Breast epithelium (tissue), 4 donors: ENCODE results near the gene KRTAP6-1. TPM values are rescaled to one million over a fixed set of nuclear protein-coding genes. Genes with fewer than 3 reads are reported as not detected.

Experiments used
- DNase-seq, 2 donors: peaks; one replicate each; pipeline ENCODE4 v3.0.0-alpha.2; 2019; ENCODE audit warnings: low spot score in 2 of 2
- H3K27ac ChIP-seq, 2 donors: fragments of 200-600 bp; sonication (generic) in 1 of 2; one replicate each; pipeline ENCODE4 v1.5.1; 2016 to 2019; ENCODE audit warnings: mild to moderate bottlenecking in 1 of 2
- H3K27me3 ChIP-seq, 2 donors: fragments of 200-600 bp; sonication (generic) in 1 of 2; one replicate each; pipeline versions ENCODE4 v1.5.1 to v1.6.0; 2017 to 2019; ENCODE audit warnings: control low read depth in 1 of 2, mild to moderate bottlenecking in 1 of 2
- H3K36me3 ChIP-seq: fragments of 200-600 bp; one replicate; pipeline ENCODE4 v1.5.1; 2019
- H3K4me1 ChIP-seq, 2 donors: fragments of 200-600 bp; sonication (generic); one replicate each; pipeline ENCODE4 v1.5.1; 2016 to 2019; ENCODE audit warnings: control low read depth in 1 of 2
- H3K4me3 ChIP-seq, 3 donors: fragments of 200-600 bp; sonication (generic); 1 replicate in 2 of 3; 2 replicates in 1 of 3; pipeline ENCODE4 v1.5.1; 2016 to 2019; ENCODE audit warnings: mild to moderate bottlenecking in 3 of 3, moderate library complexity in 2 of 3
- H3K9me3 ChIP-seq, 2 donors: fragments of 200-600 bp; sonication (generic) in 1 of 2; one replicate each; pipeline ENCODE4 v1.5.1; 2016 to 2019; ENCODE audit warnings: control low read depth in 1 of 2
- CTCF ChIP-seq, 3 donors: fragments of 450-650 bp; IDR thresholded peaks; one replicate each; pipeline ENCODE4 v1.5.1; 2016 to 2017; ENCODE audit warnings: antibody characterized with exemption in 3 of 3, mild to moderate bottlenecking in 3 of 3, moderate library complexity in 3 of 3
- POLR2A ChIP-seq: fragments of 450-650 bp; IDR thresholded peaks from one replicate; pipeline ENCODE4 v1.6.1; 2016; ENCODE audit warnings: antibody characterized with exemption, mild to moderate bottlenecking, moderate library complexity
- POLR2AphosphoS5 ChIP-seq, 3 donors: sonication (generic); formaldehyde crosslinking; IDR thresholded peaks; one replicate each; pipeline ENCODE4 v1.6.1; 2017; ENCODE audit warnings: antibody characterized with exemption in 3 of 3
- intact Hi-C: fragments of 100-400 bp; cut with DNase I; formaldehyde crosslinking; loops from one replicate; pipeline ENCODE4 v1.15.1; 2023; ENCODE audit warnings: low total_unique reads
- total RNA-seq, 3 donors: library from RNA; depleted of rRNA; stranded (reverse); fragments of >200 nt; gene quantifications; one replicate each; pipeline ENCODE4 v1.1.0, GENCODE V29; 2016

The KRTAP6-1 gene
- total RNA-seq, 3 donors from 2014 or later: not detected

DNA sequence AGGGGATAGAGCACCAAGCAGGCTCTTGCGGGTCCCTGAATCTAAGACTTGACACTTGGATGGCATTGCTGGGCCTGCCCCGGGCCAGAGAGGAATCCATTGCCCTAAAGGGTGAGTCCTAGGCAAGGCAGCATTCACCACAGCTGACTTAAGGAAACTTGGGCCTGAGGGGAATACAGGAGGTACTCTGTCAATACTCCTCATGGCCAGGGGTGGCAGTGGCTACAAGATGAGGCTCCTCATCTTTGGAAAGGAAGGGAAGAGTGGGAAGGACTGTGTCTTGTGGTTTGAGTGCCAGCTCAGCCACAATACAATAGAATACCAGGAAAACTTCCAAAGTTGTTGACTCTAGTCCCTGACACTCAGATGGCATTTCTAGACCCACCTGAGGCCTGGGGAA, 7.8 kb downstream of the KRTAP6-1 start:
- Histone ChIP-seq H3K36me3 (no peaks in the 10 kb centered on the region), H3K27ac (no peak overlapping the region), H3K4me3 (no peak overlapping the region), H3K9me3 (no peaks in the 10 kb centered on the region), H3K4me1 (no peaks in the 10 kb centered on the region), H3K27me3 (no peaks in the 10 kb centered on the region)
- intact Hi-C loops: no loop called here
- DNase-seq: no peak
- no peak for TF ChIP-seq CTCF (IDR thresholded peaks at IDR 0.05)
- TF ChIP-seq POLR2AphosphoS5 (IDR thresholded peaks at IDR 0.05): no peak
- TF ChIP-seq POLR2A: no peak

- Histone ChIP-seq H3K27ac (no peak within 1 kb of the TSS), H3K4me3 (no peak within 1 kb of the TSS), H3K9me3 (no peaks in the 10 kb centered on the region), H3K4me1 (no peaks in the 10 kb centered on the region), H3K36me3 (no peaks in the 10 kb centered on the region), H3K27me3 (no peaks in the 10 kb centered on the region)
- no peak for TF ChIP-seq POLR2A
- no peak for TF ChIP-seq POLR2AphosphoS5 (IDR thresholded peaks at IDR 0.05)
- no peak for TF ChIP-seq CTCF (IDR thresholded peaks at IDR 0.05)
- no peak for DNase-seq
- intact Hi-C loops: no loop called here
Measured at GRCh38 chr21:30600787-30601186, 12.9 kb downstream of the KRTAP6-1 start, which contains the start of gene KRTAP22-1. KRTAP22-1 (plus strand) TSS chr21:30601087.

- Histone ChIP-seq H3K4me3 (no peak within 1 kb of the TSS), H3K27me3 (no peaks in the 10 kb centered on the region), H3K4me1 (no peaks in the 10 kb centered on the region), H3K9me3 (no peaks in the 10 kb centered on the region), H3K27ac (no peak within 1 kb of the TSS), H3K36me3 (no peaks in the 10 kb centered on the region)
- no peak for DNase-seq
- TF ChIP-seq CTCF (IDR thresholded peaks at IDR 0.05): no peak
- TF ChIP-seq POLR2A: no peak
- TF ChIP-seq POLR2AphosphoS5 (IDR thresholded peaks at IDR 0.05): no peak
- intact Hi-C loops: no loop called here
Measured at GRCh38 chr21:30598802-30599201, 14.9 kb downstream of the KRTAP6-1 start, which contains the start of gene KRTAP6-2. KRTAP6-2 (minus strand) TSS chr21:30598902; CDS start chr21:30598874, 28 bp downstream.

GRCh38 chr21:30592140-30592539, 21.6 kb downstream of the KRTAP6-1 start, which contains the start of gene KRTAP6-3:
KRTAP6-3 (plus strand) TSS chr21:30592440; CDS start chr21:30592446, 6 bp downstream.
- Histone ChIP-seq H3K36me3 (no peaks in the 10 kb centered on the region), H3K27me3 (no peaks in the 10 kb centered on the region), H3K4me1 (no peaks in the 10 kb centered on the region), H3K4me3 (no peak within 1 kb of the TSS), H3K27ac (no peak within 1 kb of the TSS), H3K9me3 (no peaks in the 10 kb centered on the region)
- no peak for TF ChIP-seq POLR2A
- TF ChIP-seq POLR2AphosphoS5 (IDR thresholded peaks at IDR 0.05): no peak
- TF ChIP-seq CTCF (IDR thresholded peaks at IDR 0.05): no peak
- intact Hi-C loops: no loop called here
- no peak for DNase-seq

GRCh38 chr21:30590297-30590696, 23.4 kb downstream of the KRTAP6-1 start, which contains the start of gene KRTAP22-2:
KRTAP22-2 (minus strand) TSS chr21:30590397.
- H3K9me3 ChIP-seq: peaks cover 0 to 6% of the 10 kb centered on the region in 2 donors
- no peak within 1 kb of the TSS for H3K4me3 ChIP-seq
- H3K27me3 ChIP-seq: no peaks in the 10 kb centered on the region
- intact Hi-C loops: no loop called here
- no peak for DNase-seq
- H3K36me3 ChIP-seq: no peaks in the 10 kb centered on the region
- no peak for TF ChIP-seq CTCF (IDR thresholded peaks at IDR 0.05)
- TF ChIP-seq POLR2A: no peak
- no peak for TF ChIP-seq POLR2AphosphoS5 (IDR thresholded peaks at IDR 0.05)
- H3K27ac ChIP-seq: no peak within 1 kb of the TSS
- H3K4me1 ChIP-seq: no peaks in the 10 kb centered on the region
